GM18858 (cell line): ENCODE results near the gene PSAPL1.
"Not testable (repeated sequence)": the region's sequence is repeated elsewhere in the genome, so short reads cannot be mapped to it uniquely, and the experiment has no call there.

Experiments used
- ATAC-seq: cut with Tn5 transposase; IDR thresholded peaks from one replicate; pipeline ENCODE4 v1.9.1; 2021; ENCODE audit not compliant: unreplicated experiment

Gene PSAPL1

DNA sequence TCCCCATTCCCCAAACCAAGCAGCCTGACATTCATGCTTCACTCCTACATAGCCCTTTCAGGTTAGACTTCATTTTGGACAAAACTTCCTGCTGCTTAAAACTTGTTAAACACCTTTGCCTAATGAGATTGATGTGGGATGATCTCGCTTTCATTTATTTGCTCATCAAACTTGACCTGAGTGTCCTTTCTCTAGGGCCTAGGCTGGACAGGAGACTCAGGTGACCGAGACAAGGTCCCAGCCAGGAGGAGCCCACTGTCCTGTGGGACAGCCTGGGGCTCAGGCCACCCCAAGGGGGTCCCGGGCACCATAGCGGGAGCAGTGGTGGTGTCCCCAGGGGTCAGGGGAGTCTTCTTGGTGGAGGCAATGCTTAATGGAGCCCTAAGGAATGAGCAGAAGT, 23.7 kb upstream of the PSAPL1 start:
- no peak for ATAC-seq

DNA sequence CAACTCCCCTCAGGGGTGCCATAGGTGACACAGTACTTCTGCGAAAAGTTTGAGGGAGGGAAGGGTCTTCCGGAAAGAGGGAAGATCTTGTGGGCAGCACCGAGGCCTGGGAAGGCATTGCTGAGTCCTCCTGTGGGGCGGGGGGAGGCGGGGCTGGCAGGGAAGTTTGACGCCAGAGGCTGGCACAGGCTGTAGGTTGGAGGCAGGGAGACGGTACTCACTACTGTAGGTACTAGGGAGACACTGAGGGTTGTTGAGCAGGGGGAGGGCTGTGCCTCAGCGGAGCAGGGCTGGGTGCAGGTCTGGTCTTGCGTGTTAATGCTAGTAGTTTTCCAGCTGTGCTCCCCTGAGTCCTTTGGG, 23.3 kb upstream of the PSAPL1 start:
- no peak for ATAC-seq

DNA sequence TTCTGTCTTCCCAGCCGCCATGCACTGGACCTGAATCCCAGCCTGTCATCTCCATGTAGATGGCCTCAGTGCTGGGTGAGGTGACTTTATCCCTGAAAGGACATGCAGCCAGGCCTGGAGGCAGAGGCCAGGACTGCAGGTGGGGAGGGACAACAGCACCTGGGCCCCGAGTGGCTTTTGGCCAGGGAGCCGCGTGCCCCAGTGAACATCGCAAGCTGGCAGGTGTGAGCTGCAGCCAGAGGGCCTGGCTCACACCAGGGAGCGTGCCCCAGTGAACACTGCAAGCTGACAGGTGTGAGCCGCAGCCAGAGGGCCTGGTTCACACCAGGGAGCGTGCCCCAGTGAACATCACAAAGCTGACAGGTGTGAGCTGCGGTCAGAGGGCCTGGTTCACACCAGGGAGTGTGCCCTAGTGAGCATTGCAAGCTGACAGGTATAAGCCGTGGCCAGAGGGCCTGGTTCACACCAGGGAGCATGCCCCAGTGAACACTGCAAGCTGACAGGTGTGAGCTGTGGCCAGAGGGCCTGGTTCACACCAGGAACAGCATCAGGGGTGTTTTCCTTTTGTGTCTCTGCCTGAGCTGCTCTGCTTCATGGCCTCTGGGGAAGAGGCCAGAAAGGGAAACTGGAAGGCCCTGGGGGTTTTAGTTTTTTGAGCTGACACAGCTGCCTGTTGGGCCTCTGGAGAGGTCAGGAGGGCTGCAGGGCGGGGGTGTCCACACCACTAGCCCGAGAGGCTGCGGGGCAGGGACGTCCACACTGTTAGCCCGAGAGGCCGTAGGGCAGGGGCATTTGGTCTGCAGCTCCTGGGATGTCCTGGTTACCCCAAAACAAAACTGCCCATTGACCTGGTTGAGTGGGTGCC, 22.7 kb upstream of the PSAPL1 start:
- ATAC-seq = no peak

DNA sequence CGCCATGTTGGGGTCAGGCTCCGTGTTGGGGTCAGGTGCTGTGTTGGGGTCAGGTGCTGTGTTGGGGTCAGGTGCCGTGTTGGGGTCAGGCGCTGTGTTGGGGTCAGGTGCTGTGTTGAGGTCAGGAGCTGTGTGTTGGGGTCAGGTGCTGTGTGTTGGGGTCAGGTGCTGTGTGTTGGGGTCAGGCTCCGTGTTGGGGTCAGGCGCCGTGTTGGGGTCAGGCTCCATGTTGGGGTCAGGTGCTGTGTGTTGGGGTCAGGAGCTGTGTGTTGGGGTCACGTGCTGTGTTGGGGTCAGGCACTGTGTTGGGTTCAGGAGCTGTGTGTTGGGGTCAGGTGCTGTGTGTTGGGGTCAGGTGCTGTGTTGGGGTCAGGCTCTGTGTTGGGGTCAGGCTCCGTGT, 18.1 kb upstream of the PSAPL1 start:
- ATAC-seq = not testable (repeated sequence)

DNA sequence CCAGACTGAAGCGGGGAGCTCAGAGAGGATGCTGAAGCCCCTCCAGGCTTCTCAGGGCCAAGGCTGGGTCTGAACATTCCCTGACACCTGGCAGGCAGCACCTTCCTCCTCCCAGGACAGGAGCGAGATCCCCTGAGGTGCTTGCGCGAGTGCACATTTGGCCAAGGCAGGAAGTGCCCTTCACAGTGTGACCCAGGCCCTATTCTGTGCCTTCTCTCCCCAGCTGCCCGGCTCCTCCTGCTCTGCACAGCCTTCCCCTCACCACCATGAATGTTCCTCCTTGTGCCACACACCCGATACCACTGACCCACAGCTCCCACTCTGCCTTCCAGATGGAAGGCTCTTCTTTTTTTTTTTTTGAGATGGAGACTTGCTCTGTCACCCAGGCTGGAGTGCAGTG, 17.1 kb upstream of the PSAPL1 start:
- ATAC-seq = no peak

DNA sequence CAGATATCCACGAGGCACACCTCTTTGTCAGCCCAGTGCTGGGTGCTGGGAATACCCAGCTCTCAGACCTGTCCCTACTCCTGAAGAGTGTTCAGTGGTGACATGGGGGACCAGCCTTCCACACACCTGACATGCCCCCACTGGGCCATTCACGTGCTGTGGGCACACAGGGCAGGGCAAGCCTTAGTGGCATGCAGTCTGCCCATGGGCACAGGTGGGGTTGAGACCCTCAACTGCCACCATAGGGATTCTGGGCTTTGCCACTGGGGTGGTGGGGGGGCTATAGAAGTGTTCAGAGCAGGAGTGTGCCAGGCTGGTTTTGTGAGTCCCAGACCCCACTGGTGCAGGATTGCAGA, 16.7 kb upstream of the PSAPL1 start:
- ATAC-seq = no peak

DNA sequence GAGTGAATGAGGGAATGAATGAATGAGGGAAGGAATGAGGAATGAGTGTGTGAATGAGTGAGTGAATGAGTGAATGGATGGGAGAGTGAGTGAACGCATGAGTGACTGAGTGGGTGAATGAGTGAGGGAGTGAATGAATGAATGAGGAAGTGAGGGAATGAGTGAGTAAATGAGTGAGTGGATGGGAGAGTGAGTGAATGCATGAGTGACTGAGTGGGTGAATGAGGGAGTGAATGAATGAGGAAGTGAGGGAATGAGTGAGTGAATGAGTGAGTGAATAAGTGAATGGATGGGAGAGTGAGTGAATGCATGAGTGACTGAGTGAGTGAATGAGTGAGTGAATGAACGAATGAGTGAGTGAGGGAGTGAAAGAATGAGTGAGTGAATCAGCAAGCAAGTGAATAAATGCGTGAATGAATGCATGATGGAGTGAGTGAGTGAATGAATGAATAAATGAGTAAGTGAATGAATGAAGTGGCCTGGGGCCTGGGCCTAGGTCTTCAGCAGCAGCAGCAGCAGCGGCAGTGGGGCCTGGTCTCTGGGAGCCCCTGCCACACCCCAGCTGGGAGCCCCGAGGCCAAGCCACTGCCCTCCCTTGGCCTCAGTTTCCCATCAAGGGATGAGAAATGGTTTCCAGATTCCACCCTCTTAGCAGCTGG, 16.2 kb upstream of the PSAPL1 start:
- ATAC-seq = no peak

DNA sequence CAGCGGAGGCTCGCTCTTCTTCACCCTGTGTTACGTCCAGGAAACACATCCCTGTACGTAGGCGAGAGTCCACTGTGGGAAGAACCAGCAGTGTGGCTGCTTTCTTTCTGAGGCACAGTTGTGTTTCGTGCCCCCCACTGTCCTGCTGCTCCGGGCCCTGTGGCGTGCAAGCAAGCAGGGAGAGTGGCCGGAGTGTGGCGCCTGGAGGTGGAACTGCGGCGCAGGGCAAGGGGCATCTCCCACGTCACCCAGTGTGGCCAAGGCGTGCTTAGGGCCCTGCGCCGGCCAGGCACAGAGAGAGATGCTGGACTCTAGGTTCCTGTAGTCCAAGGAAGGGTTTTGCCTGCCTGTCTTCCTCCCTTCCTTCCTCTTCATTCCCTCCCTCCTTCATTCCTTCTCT, 13.3 kb upstream of the PSAPL1 start:
- ATAC-seq = no peak

DNA sequence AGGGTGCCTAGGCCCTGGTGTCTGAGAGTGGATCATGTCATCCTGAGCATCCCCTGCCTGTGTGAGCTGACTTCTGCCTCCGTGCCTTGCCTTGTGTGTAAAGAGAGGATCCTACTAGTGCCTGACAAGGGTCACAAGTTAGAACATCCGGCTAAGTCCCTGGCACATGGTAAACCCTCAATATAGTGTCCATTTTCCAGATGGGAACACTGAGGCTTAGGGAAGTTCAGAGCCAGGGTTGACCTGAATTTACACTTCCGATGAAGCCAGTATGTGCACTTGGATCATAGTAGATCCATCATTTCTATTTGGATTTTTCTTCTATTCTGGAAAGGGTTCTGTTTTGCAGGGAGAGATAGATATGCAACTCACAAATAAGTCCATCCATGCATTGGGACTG, 12.5 kb upstream of the PSAPL1 start:
- ATAC-seq = no peak

DNA sequence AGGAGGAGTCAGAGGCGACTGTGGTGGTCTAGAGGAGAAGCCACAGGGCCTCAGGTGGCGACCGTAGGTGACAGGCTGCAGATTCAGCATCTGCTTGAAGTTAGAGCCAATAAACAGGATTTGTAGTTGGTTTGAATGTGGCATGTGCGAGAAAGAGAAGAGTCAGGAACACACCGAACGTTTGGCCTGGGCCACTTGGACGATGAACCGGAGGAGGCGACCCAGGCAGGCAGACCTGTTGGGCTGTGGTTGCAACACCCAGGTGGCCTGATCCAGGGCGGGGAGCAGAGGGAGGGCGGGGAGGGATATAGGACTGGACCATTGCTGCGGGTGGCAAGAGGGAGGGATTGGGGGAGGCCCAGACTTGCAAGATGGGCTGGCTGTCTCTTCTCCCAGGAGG, 10.0 kb upstream of the PSAPL1 start:
- ATAC-seq = no peak

DNA sequence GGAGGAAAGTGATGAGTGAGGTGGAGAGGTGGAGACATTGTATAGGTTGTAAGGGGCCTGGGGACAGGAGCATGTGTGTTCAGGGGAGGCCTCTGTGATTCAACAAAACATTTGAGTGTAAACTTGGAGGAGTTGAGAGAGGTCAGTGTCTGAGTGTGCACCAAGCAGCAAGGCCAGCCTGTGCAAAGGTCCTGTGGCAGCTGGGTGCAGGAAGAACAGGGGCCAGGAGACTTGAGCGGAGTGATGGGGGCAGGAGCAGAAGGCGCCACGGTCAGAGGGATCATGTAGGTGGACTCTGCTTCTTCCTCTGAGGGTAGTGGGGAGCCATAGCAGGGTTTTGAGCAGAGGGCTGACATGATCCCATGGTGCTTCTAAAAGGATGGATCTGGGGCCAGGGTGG, 9.6 kb upstream of the PSAPL1 start:
- ATAC-seq = no peak

DNA sequence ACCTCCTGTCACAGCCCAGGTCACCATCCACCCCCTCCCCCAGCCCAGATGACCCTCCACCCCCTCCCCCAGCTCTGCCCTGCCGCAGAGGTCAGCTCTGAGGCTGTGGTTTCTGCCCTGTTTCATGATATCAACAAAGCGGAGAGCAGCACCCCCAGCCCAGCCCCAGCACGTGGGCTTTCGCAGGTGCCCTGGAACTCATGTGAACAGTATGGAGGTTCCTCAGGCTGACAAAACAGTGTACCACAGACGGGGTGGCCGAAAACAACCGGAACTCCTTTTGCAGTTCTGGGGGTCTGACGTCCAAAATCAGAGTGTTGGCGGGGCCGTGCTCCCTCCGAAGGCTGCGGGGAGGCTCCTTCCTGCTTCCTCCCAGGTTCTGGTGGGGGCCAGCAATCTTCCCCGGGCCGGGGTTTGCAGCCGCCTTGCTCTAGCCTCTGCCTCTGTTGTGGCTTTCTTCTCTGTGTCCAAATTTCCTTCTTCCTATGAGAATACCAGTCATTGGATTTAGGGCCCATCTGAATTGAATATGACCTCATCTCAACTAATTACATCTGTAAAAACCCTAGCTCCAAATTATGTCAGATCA, 7.9 kb upstream of the PSAPL1 start:
- ATAC-seq = no peak

DNA sequence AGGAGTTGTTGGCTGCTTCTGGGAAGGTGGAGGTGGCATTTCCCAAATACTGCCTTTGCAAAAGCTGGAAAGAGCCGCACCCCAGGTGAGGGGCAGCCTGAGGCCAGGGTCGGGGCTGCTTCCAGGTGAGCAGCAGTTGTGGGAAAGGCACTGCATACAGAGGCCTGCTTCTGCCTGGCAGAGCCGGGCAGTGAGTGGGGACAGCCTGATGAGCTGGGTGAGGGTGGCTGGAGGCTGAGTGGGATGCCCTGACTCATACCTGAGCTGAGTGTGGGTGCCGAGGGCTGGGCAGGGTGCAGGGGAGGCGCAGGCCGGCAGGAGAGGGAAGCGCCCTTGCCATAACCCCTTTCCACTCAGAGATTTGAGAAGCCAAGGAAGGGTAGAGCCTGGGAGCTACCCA, 6.5 kb upstream of the PSAPL1 start:
- ATAC-seq = no peak

DNA sequence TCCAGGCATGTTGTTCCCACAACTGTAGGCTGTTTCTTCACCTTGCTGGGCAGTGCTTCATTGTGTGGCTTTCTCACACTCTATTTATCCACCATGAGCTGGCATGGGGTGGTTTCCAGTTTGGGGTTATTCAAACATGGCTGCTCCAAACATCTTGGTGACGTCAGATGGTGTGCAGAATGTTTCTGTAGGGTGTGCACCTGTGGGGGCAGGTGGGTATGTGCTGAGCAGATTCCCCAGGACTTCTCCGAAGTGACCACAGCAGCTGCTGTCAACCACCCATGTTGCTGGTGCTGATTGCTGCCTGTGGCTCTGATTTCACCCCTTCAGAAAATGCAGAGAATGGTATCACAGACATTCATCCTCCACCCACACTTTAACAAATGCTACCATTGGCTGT, 5.0 kb upstream of the PSAPL1 start:
- ATAC-seq = no peak

DNA sequence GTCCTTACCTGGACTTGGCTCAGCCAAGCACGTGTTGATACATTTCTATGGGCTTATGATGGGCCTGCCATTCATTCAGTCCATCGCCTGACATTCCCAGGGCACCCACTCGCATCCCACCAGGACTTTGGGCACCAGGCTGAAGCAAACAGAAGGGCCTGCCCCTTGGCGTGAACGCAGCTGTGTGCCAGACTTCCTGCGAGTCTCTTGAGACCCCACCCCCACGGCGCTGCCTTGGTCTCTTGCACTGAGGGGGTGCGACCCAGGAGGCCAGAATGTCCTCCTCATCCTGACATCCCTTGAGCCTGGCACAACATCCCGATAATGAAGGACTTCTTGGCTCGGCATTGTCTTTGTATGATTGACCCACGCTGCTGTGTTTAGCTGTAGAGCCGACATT, 1.5 kb upstream of the PSAPL1 start:
- ATAC-seq = no peak

DNA sequence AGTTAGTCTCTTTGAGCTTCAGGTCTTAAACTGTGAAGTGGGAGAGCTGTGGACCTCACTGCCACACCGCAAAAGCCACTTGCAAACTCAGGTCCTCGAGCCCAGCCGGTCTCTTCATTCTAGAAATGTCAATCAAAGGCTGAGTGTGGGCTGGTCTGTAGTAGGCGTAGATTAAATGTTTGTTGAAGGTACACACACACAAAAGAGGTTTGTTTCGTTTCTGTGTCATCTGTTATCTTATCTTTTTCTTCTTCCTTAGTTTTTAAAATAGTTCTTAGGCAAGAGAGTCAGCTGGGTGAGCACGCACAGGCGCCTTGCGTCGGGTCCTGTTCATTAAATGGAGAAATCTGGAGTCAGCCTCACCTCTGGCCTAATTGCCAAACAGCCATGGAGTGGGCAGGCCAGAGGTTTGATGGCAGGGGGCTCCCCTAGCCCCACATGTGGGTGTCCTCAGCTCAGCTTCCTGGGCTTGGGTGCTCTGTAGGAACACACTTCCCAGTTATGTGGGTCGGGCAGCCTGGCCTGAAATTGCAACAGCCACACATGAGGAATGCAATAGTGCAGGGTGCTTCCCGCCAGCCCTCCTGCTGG, 836 bp upstream of the PSAPL1 start:
- ATAC-seq = no peak

DNA sequence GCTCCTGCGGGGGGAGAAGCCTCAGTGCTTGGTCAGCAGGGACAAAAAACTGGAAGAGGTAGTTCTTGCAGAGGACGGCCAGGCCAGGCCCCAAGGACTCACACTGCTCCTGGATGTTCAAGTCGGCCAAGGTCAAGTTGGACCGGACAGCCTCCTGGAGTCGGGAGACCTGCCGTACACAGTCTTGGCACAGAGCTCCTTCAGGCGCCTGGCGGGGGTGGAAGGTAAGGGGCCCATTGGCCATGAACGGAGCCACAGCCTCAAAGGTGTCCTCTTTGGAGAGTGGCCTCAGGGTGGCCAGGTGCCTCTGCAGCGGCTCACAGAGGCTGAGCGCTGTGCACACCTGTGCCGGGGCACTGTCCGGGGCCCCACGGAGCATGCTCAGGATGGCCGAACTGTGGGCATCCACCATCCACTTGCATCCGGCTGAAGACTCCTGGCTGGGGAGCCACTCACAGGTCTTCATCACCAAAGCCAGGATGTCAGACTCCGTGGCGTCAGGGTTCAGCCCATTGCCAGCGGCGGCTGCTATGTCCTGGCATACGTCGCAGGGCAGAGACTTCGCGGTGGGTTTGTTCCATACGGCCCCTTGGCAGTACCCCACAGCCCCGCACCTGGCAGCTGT, 477 bp downstream of the PSAPL1 start:
- ATAC-seq = no peak

DNA sequence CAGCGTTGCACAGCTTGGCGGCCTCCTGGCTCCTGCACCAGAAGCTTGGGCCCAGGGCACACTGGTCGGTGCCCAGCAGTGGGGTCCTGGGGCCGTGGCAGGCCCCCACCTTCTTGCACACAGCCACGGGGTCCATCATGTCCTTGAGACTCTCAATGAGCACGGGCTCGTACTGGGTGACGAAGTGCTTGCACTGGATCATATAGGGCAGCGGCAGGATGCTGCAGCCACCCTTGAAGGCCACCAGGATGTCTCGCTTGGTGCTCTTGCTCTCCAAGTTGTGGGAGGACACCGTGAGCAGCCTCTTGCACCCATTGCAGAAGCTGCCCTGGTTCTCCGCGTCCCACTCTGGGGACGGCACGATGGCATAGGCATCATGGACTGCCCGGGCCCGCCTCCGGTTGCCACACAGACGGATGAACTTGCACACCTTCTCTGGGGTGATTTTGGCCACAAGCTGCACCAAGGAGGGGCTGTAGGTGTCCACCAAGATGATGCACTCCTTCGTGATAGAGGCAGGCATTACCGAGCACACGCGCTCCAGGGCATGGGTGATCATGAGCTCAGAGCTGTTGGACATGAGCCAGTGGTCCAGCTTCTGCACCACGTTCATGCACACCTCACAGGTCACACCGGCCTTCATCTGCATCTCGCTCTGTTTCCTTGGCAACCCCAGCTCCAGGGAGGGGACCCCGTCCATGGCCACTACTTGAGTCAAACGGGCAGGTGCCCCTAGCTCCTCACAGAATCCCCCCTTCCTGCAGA, 1.2 kb downstream of the PSAPL1 start:
- no peak for ATAC-seq

DNA sequence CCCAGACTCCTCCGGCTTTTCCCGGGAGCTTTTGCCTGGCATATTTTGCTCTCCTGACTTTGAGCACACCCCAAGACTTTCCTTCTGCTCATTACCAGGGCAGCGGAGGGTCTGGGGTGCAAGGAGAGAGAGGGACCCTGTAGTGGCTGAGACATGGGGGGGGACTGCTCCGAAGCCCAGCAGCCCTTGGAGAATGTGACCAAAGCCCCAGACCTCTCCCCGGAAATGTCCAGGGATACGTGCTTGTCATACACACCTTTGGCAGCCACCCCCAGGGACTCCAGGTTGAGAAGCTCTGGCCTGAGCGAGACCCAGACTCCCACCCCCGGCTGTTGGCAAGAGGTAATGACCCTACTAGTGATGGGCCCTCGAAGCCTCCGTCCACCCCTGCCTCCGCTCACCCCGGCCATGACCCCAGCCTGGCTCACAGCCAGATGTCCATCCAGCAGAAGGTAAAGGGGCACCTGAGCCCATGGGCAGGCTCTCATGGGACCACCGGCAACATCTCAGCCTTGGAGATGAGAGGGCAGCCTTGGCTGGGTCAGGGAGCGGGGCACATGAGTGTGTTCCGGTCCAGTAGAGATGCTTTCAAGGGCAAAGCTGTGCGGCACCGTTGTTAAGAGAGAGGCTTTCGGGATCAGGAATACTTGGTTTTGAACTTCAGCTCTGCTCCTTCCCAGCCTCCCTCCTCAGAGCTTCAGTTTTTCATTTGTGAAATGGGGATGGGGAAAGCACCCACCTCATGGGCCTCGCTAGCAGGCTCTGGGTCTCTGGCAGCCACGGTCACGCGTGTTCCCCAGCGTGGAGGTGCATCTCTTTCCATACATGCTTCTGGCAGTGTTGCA, 2.0 kb downstream of the PSAPL1 start:
- ATAC-seq = no peak
